Measurements from ENCODE around the gene APPL2.

The APPL2 gene

GRCh38 chr12:105221583-105222283, 14.2 kb downstream of the APPL2 start:
- DNase-seq: no peak

GRCh38 chr12:105220929-105221290, 15.1 kb downstream of the APPL2 start:
- DNase-seq: no peak

GRCh38 chr12:105220150-105220928, 15.6 kb downstream of the APPL2 start:
- no peak for DNase-seq

GRCh38 chr12:105219261-105220028, 16.5 kb downstream of the APPL2 start:
- DNase-seq: no peak

- DNase-seq: peak; percentile 47
Measured at GRCh38 chr12:105218434-105218833, 17.5 kb downstream of the APPL2 start.

GRCh38 chr12:105214670-105215375, 21.2 kb downstream of the APPL2 start:
- DNase-seq: peak; percentile 74

- peak; percentile 76 for DNase-seq
Measured at GRCh38 chr12:105214148-105214547, 21.8 kb downstream of the APPL2 start.

GRCh38 chr12:105212438-105212837, 23.5 kb downstream of the APPL2 start:
- peak; percentile 92 for DNase-seq

- no peak for DNase-seq
Measured at GRCh38 chr12:105209091-105209490, 26.9 kb downstream of the APPL2 start.

GRCh38 chr12:105206686-105207374, 29.1 kb downstream of the APPL2 start:
- DNase-seq: no peak

- no peak for DNase-seq
Measured at GRCh38 chr12:105205322-105206048, 30.5 kb downstream of the APPL2 start.

- DNase-seq: peak; percentile 85
Measured at GRCh38 chr12:105204916-105205315, 31.1 kb downstream of the APPL2 start.

- DNase-seq: no peak
Measured at GRCh38 chr12:105204127-105204526, 31.8 kb downstream of the APPL2 start.

GRCh38 chr12:105202202-105202601, 33.8 kb downstream of the APPL2 start:
- no peak for DNase-seq

- no peak for DNase-seq
Measured at GRCh38 chr12:105201299-105201698, 34.7 kb downstream of the APPL2 start.

GRCh38 chr12:105200385-105200784, 35.6 kb downstream of the APPL2 start:
- no peak for DNase-seq

GRCh38 chr12:105198961-105199360, 37.0 kb downstream of the APPL2 start:
- DNase-seq: no peak

- DNase-seq: no peak
Measured at GRCh38 chr12:105196090-105196489, 39.9 kb downstream of the APPL2 start.

- no peak for DNase-seq
Measured at GRCh38 chr12:105194947-105195346, 41.0 kb downstream of the APPL2 start.

GRCh38 chr12:105192624-105193225, 43.2 kb downstream of the APPL2 start:
- no peak for DNase-seq

- DNase-seq: no peak
Measured at GRCh38 chr12:105190530-105190929, 45.4 kb downstream of the APPL2 start.
